T-helper 9 cell (primary cell): ENCODE measurements around the gene C5.
A peak's percentile ranks its signal among the peaks of the same experiment; 100 is the strongest.

Experiments used
- DNase-seq: peaks from one replicate; pipeline ENCODE4 v3.0.0-alpha.2; 2020

C5 gene

GRCh38 chr9:120938851-120939250, 111.2 kb downstream of the C5 start:
- DNase-seq, result no peak

GRCh38 chr9:120937596-120937995, 112.5 kb downstream of the C5 start:
- DNase-seq, result no peak

GRCh38 chr9:120937127-120937526, 112.9 kb downstream of the C5 start:
- DNase-seq, result no peak

GRCh38 chr9:120936764-120937122, 113.3 kb downstream of the C5 start:
- no peak for DNase-seq

- DNase-seq, result peak; percentile 91
These were observed 113.9 kb downstream of the C5 start for GRCh38 chr9:120936011-120936763.

- DNase-seq, result no peak
These were observed 114.7 kb downstream of the C5 start for GRCh38 chr9:120935383-120935857.

GRCh38 chr9:120934281-120934680, 115.8 kb downstream of the C5 start:
- no peak for DNase-seq

- no peak for DNase-seq
These were observed 116.6 kb downstream of the C5 start for GRCh38 chr9:120933310-120934055.

GRCh38 chr9:120932086-120932823, 117.8 kb downstream of the C5 start:
- no peak for DNase-seq

- DNase-seq, result peak; percentile 44
These were observed 118.6 kb downstream of the C5 start for GRCh38 chr9:120931231-120932085.

- no peak for DNase-seq
These were observed 120.8 kb downstream of the C5 start for GRCh38 chr9:120929229-120929791.

GRCh38 chr9:120928483-120929228, 121.4 kb downstream of the C5 start:
- peak; percentile 66 for DNase-seq

GRCh38 chr9:120928015-120928482, 122.0 kb downstream of the C5 start:
- peak; percentile 42 for DNase-seq

- no peak for DNase-seq
These were observed 122.6 kb downstream of the C5 start for GRCh38 chr9:120927269-120928014.

GRCh38 chr9:120926397-120926928, 123.6 kb downstream of the C5 start, which contains the start of gene TRAF1:
Gene TRAF1, minus strand, starts transcription at chr9:120926796. Its CDS starts 721 bp downstream, at chr9:120926075.
- DNase-seq, result peak; percentile 25

- DNase-seq, result peak; percentile 70
These were observed 124.3 kb downstream of the C5 start for GRCh38 chr9:120925535-120926396.

- no peak for DNase-seq
These were observed 125.2 kb downstream of the C5 start for GRCh38 chr9:120924698-120925534.
